ENCODE data around the gene SALL4.
"Not testable (repeated sequence)": the region's sequence is repeated elsewhere in the genome, so short reads cannot be mapped to it uniquely, and the experiment has no call there.

The SALL4 gene

DNA sequence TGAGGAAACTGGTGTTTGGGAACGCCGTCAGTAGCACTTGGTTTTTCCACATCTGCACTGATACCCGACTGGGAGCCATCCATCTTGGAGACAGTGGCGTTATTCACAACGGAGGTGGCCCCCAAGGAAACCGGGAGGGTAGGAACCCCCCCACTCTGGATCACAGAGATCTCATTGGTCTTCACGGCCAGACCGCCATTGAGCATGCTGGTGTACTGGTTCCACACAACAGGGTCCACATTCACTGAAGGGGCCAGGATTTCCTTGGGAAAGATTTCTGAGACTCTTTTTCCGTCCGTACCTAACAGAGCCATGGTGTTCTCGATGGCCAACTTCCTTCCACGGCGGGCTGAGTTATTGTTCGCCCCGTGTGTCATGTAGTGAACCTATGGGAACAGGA lies 18.0 kb downstream of the SALL4 start:
- TF ChIP-seq, protein P1, sequence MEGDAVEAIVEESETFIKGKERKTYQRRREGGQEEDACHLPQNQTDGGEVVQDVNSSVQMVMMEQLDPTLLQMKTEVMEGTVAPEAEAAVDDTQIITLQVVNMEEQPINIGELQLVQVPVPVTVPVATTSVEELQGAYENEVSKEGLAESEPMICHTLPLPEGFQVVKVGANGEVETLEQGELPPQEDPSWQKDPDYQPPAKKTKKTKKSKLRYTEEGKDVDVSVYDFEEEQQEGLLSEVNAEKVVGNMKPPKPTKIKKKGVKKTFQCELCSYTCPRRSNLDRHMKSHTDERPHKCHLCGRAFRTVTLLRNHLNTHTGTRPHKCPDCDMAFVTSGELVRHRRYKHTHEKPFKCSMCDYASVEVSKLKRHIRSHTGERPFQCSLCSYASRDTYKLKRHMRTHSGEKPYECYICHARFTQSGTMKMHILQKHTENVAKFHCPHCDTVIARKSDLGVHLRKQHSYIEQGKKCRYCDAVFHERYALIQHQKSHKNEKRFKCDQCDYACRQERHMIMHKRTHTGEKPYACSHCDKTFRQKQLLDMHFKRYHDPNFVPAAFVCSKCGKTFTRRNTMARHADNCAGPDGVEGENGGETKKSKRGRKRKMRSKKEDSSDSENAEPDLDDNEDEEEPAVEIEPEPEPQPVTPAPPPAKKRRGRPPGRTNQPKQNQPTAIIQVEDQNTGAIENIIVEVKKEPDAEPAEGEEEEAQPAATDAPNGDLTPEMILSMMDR (conservative IDR thresholded peaks at IDR 0.05; ENCODE audit: low read depth, low read length) = no peak
- DNase-seq (ENCODE audit: low read depth) = no peak
- H3K4me3 ChIP-seq (ENCODE audit: low read length) = no peak overlapping the region

DNA sequence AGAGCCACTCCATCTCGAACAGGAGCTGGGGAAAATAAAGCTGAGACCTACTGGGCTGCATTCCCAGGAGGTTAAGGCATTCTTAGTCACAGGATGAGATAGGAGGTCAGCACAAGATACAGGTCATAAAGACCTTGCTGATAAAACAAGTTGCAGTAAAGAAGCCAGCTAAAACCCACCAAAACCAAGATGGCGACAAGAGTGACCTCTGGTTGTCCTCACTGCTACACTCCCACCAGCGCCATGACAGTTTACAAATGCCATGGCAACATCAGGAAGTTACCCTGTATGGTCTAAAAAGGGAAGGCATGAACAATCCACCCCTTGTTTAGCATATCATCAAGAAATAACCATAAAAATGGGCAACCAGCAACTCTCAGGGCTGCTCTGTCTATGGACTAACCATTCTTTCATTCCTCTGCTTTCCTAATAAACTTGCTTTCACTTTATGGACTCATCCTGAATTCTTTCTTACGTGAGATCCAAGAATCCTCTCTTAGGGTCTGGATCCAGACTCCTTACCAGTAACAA lies 24.0 kb downstream of the SALL4 start:
- H3K4me3 ChIP-seq (ENCODE audit: low read length) = not testable (repeated sequence)

DNA sequence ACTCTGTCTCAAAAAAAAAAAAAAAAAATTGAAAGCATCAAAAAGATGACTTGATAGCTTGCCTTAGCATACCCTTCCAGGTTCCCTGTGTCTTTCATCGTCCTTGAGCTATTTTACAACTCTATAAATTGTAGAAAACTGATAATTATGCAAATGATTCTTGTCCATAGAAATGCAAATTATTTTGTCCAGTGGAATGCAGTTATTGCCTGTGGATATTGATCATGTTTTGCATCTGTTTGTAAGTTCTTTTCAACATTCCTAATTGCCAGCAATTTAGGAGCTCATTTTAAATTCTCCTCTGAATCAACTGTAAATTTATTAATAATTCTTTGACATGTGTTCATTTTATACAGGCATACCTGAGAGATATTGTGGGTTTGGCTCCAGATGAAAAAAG lies 27.1 kb downstream of the SALL4 start:
- no peak overlapping the region for H3K4me3 ChIP-seq (ENCODE audit: low read length)
- TF ChIP-seq, protein P1 (conservative IDR thresholded peaks at IDR 0.05; ENCODE audit: low read depth, low read length) = no peak
- no peak for DNase-seq (ENCODE audit: low read depth)

More for the DNA sequence above, 24.0 kb downstream of the SALL4 start:
- DNase-seq (ENCODE audit: low read depth) = not testable (repeated sequence)

DNA sequence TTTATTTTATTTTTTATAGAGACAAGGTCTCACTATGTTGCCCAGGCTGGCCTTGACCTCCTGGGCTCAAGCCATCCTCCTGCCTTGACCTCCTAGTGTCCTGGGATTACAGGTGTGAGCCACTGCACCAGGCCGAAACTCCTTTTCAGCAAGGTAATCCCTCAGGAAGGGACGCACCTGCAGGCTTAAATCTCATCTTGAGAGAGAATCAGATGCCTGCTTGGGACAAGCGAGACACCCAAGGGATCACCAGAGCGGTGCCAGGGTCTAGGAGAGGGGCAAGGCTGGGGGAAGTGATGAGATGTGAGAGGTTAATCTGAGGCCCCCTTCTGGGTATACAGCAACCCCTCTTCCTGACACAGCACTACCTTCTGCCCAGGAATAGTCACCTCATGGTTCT lies 30.1 kb downstream of the SALL4 start:
- TF ChIP-seq, protein P1 (conservative IDR thresholded peaks at IDR 0.05; ENCODE audit: low read depth, low read length) = no peak
- no peak for DNase-seq (ENCODE audit: low read depth)
- no peak overlapping the region for H3K4me3 ChIP-seq (ENCODE audit: low read length)

DNA sequence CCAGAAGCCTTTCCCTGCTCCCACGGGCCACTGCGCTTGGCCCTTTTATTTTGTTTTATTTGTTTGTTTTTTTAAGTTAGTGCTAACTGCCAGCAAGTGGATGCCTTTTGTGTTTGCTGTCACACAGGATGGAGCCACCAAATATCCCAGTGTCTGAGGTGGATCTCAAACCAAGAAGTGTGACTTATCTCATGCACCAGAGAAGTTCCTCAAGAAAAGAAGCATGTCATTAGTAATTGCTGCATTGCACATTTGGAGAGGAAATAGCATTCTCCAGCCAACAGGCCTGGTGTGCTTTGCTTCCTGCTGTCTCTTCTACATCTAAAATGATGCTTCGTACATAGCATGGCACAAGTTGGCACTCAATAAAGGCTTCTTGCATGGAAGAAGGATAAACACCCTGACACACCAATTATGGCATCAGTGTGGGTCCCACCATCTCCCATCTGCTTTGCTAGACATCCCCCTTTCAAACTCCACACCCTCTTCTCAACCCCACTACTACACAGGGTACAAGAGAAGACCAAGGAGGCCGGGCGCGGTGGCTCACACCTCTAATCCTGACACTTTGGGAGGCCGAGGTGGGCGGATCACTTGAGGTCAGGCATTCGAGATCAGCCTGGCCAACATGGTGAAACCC lies 32.2 kb downstream of the SALL4 start:
- no peak overlapping the region for H3K4me3 ChIP-seq (ENCODE audit: low read length)
- TF ChIP-seq, protein P1 (conservative IDR thresholded peaks at IDR 0.05; ENCODE audit: low read depth, low read length) = no peak
- no peak for DNase-seq (ENCODE audit: low read depth)

DNA sequence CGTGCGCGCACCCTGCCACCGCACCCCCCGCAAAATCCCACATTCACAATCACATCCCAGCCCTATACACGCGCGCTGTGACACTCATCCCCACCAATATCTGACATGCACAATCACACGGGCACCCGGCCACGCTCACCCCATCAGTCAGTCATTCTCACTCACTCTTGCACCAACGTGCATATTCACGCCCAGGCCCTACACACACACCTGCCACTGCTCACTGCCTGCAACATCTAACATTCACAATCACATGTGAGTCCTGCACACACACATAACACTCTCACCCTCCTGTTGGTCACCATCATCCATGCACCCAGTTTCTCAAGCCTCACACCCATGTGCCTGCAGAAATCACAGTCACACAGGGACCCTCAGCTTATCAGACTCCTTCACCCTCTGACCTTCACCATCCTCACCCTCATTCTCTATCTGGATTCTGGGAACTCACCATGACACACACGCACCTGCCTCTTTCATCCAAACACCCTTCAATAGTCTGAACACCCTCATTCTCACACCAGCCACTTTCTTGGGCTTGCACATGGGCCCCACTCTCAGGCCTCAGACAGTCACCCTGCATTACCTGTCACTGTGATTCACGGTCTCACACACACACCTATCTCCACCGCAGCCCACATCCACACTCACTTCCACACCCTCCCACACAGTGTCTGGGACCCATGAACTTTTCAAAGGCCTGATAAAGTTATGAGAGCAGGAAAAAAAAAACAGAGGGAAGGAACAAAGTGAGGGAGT lies 33.4 kb downstream of the SALL4 start:
- TF ChIP-seq, protein P1 (conservative IDR thresholded peaks at IDR 0.05; ENCODE audit: low read depth, low read length) = no peak
- H3K4me3 ChIP-seq (ENCODE audit: low read length) = peak overlapping the region; percentile 33
- no peak for DNase-seq (ENCODE audit: low read depth)

DNA sequence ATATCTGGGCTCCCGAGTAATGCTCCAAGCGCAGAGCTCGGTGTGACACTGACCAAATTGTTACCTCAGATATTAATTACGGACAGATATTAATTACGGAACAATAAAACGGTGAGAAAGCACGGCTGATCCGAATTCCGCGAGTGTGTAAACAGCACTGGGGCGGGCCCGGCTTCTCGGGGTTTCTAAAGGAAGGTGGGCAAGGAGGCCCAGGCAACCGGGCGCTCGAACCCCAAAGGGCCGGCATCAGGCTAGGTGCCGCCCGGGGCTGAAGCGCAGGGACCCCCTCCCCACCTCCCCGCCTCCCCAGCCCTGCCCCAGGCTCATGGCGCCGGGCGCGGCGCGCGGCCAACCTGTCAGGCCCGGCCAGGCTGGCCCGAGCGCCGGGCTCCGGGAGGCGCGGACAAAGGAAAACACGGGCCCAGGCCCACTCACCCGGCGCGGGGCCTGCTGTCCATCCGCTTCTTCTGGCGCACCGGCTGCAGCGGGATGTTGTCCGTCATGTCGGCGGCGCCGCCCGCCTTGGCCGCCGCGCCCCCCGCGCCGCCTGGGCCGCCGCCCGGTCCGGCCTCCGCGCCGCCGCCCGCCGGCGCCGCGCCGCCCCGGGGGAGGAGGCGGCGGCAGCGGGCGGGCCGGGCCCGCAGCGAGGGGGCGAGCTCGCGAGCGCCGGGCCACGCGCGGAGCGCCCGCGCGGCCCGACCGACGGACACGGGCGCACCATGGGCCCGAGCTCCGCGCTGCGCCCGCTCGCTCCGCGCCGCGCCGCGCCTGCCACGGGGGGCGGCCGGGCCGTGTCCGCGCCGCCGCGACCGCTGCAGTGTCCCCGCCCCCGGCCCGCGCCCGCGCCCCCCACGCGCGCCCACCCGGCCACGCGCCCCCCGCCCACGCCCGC lies 34.2 kb downstream of the SALL4 start, which contains the start of gene ATP9A:
TSS of gene ATP9A (minus strand) at position 524 of the 892 bp plus-strand sequence. CDS start at position 503, 21 bp downstream.
- DNase-seq (ENCODE audit: low read depth) = no peak
- H3K4me3 ChIP-seq (ENCODE audit: low read length) = peak within 1 kb of the TSS; percentile 80
- TF ChIP-seq, protein P1 (conservative IDR thresholded peaks at IDR 0.05; ENCODE audit: low read depth, low read length) = no peak

Data from retinal pigment epithelial cell (primary cell).